Stomach smooth muscle (tissue), 2 donors: ENCODE measurements around the gene IFNB1.
A peak's percentile ranks its signal among the peaks of the same experiment; 100 is the strongest.

Experiments
- H3K27ac ChIP-seq: one replicate; pipeline ENCODE4 v1.7.0; 2013; ENCODE audit warnings: mild to moderate bottlenecking, low read length, inconsistent platforms
- H3K27me3 ChIP-seq, 2 donors: one replicate each; pipeline ENCODE4 v1.7.0; 2013; ENCODE audit warnings: low read length in 2 of 2; ENCODE audit not compliant: insufficient read depth in 2 of 2, control insufficient read depth in 1 of 2
- H3K36me3 ChIP-seq, 2 donors: one replicate each; pipeline ENCODE4 v1.7.0; 2013; ENCODE audit warnings: low read length in 2 of 2; ENCODE audit not compliant: control insufficient read depth in 2 of 2, insufficient read depth in 2 of 2
- H3K4me1 ChIP-seq: one replicate; pipeline ENCODE4 v1.7.0; 2013; ENCODE audit warnings: low read length; ENCODE audit not compliant: control insufficient read depth, insufficient read depth
- H3K4me3 ChIP-seq, 2 donors: one replicate each; pipeline ENCODE4 v1.7.0; 2013; ENCODE audit warnings: low read length in 2 of 2
- H3K9ac ChIP-seq, 2 donors: one replicate each; pipeline ENCODE4 v1.7.0; 2013; ENCODE audit warnings: low read length in 2 of 2, mild to moderate bottlenecking in 1 of 2
- H3K9me3 ChIP-seq, 2 donors: one replicate each; pipeline ENCODE4 v1.7.0; 2013; ENCODE audit warnings: low read length in 2 of 2; ENCODE audit not compliant: control insufficient read depth in 2 of 2
- donor health status: healthy.
- donor health status: Pancreatic carcinoma.

Gene IFNB1

GRCh38 chr9:21031091-21031807, 46.5 kb downstream of the IFNB1 start, which contains the start of gene HACD4:
TSS of gene HACD4 (minus strand) at chr9:21031640. CDS start at chr9:21031590, 50 bp downstream.
- peak within 1 kb of the TSS; percentile 61 to 79 for H3K4me3 ChIP-seq
- H3K9ac ChIP-seq = peak within 1 kb of the TSS; percentile 50 to 79

GRCh38 chr9:21030389-21031035, 47.2 kb downstream of the IFNB1 start:
- Histone ChIP-seq H3K36me3 (peaks cover 3 to 4% of the 10 kb centered on the region in 2 donors), H3K9ac (peak overlapping the region; percentile 50 to 79), H3K27me3 (no peaks in the 10 kb centered on the region), H3K27ac (peak overlapping the region; percentile 69), H3K4me1 (peaks cover 12% of the 10 kb centered on the region), H3K9me3 (no peaks in the 10 kb centered on the region), H3K4me3 (peak overlapping the region; percentile 61 to 79)

More at GRCh38 chr9:21031091-21031807, 46.5 kb downstream of the IFNB1 start, which contains the start of gene HACD4:
- Histone ChIP-seq H3K27me3 (no peaks in the 10 kb centered on the region), H3K36me3 (peaks cover 0 to 1% of the 10 kb centered on the region in 2 donors), H3K9me3 (no peaks in the 10 kb centered on the region), H3K4me1 (peaks cover 12% of the 10 kb centered on the region), H3K27ac (peak within 1 kb of the TSS; percentile 69)

- no peak overlapping the region for H3K27ac ChIP-seq
- peaks cover 3 to 4% of the 10 kb centered on the region in 2 donors for H3K36me3 ChIP-seq
- H3K9me3 ChIP-seq = no peaks in the 10 kb centered on the region
- no peaks in the 10 kb centered on the region for H3K27me3 ChIP-seq
- peaks cover 12% of the 10 kb centered on the region for H3K4me1 ChIP-seq
- no peak overlapping the region for H3K9ac ChIP-seq
- no peak overlapping the region for H3K4me3 ChIP-seq
These were observed 48.1 kb downstream of the IFNB1 start for GRCh38 chr9:21029661-21030060.

GRCh38 chr9:21028466-21028865, 49.3 kb downstream of the IFNB1 start:
- no peaks in the 10 kb centered on the region for H3K27me3 ChIP-seq
- no peak overlapping the region for H3K27ac ChIP-seq

GRCh38 chr9:21027295-21027694, 50.4 kb downstream of the IFNB1 start:
- no peaks in the 10 kb centered on the region for H3K27me3 ChIP-seq
- no peaks in the 10 kb centered on the region for H3K9me3 ChIP-seq
- H3K4me1 ChIP-seq = peaks cover 12% of the 10 kb centered on the region
- no peak overlapping the region for H3K4me3 ChIP-seq
- no peak overlapping the region for H3K9ac ChIP-seq
- H3K36me3 ChIP-seq = peaks cover 3 to 4% of the 10 kb centered on the region in 2 donors
- no peak overlapping the region for H3K27ac ChIP-seq

More at GRCh38 chr9:21028466-21028865, 49.3 kb downstream of the IFNB1 start:
- H3K4me3 ChIP-seq = no peak overlapping the region
- no peak overlapping the region for H3K9ac ChIP-seq
- H3K4me1 ChIP-seq = peaks cover 12% of the 10 kb centered on the region
- peaks cover 3 to 4% of the 10 kb centered on the region in 2 donors for H3K36me3 ChIP-seq
- no peaks in the 10 kb centered on the region for H3K9me3 ChIP-seq
